Adipose tissue (tissue), 3 donors: ENCODE results near the gene DHRS9. TPM values are rescaled to one million over a fixed set of nuclear protein-coding genes. Genes with fewer than 3 reads are reported as not detected.

Experiments used
- polyA plus RNA-seq, 3 donors: library from polyadenylated mRNA; stranded (reverse); fragments of 200-250 nt; gene quantifications; one replicate each; pipeline ENCODE4 v1.2.3, GENCODE V29; 2013
- donor health status: healthy with polysubstance abuse.
- donor health status: Bipolar disorder and iron deficiency.
- donor health status: healthy.

Gene DHRS9
- polyA plus RNA-seq, 3 donors: 0.16 to 4.0 (median 2.3) TPM

Other genes with a start within 250 kb of the DHRS9 start
- gene SPC25, start 179.1 kb upstream of the DHRS9 start, polyA plus RNA-seq: 1 to 10 TPM in 1 of 3 donors, under 1 TPM in 2; 0.07 to 1.1 (median 0.25) TPM
- 10 to 100 TPM in 1 of 3 donors, under 1 TPM in 1, not detected in 1; 0.19 to 42.9 TPM for gene G6PC2, start 168.3 kb upstream of the DHRS9 start, polyA plus RNA-seq
- under 1 TPM; 0.02 to 0.90 (median 0.59) TPM for gene ABCB11, start 38.2 kb upstream of the DHRS9 start, polyA plus RNA-seq